NOMO-1 treated with dmso at 0.1 percent for 144 hours (cell line): ENCODE data around the gene TPTE.
"Not testable (repeated sequence)": the region's sequence is repeated elsewhere in the genome, so short reads cannot be mapped to it uniquely, and the experiment has no call there.

ENCODE experiments used
- DNase-seq: peaks from one replicate; lab custom pipeline; 2025; ENCODE audit not compliant: unreplicated experiment; lab: John Stamatoyannopoulos, UW

Gene TPTE

DNA sequence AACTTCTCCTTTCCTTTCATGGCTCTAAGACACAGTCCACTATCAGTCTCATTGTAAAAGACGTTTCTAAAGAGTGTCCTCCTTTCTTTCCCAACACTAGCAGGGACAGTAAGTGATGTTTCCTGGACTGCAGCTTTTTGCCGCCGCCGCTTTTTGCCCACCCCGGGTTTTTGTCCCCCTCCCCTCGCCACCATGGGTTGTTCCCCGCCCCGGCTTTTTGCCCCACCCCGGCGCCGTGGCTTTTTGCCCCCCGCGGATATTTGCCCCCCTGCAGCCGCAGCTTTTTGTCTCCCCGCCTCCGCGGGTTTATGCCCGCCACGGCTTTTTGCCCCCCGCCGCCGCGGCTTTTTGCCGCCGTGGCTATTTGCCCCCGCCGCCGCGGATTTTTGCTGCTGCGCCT, 95.2 kb downstream of the TPTE start:
- DNase-seq: no peak

DNA sequence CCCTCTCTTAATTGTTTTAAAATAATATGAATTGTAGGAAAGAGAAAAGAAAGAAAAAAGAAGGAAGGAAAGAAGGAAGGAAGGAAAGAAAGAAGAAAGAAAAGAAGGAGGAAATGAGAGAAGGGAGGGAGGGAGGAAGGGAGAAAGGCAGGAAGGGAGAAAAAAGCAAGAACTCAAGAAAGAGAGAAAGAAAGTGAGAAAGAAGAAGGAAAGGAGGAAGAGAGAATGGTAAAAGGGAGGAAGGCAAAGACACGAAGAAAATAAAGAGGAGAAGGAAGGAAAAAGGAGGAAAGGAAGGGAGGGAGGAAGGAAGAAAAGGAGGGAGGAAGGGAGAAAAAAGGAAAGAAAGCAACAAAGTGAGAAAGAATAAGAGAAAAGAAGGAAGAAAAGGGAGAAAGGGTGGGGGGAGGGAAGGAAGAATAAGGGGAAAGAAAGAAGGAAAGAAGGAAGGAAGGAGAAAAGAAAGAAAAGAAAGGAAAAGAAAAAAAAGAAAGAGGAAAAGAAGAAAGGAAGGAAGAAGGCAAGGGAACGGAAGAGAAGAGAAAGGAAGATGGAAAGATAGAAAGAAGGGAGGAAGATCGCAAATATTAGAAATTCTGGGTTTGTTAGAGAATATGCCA, 95.9 kb downstream of the TPTE start:
- not testable (repeated sequence) for DNase-seq

DNA sequence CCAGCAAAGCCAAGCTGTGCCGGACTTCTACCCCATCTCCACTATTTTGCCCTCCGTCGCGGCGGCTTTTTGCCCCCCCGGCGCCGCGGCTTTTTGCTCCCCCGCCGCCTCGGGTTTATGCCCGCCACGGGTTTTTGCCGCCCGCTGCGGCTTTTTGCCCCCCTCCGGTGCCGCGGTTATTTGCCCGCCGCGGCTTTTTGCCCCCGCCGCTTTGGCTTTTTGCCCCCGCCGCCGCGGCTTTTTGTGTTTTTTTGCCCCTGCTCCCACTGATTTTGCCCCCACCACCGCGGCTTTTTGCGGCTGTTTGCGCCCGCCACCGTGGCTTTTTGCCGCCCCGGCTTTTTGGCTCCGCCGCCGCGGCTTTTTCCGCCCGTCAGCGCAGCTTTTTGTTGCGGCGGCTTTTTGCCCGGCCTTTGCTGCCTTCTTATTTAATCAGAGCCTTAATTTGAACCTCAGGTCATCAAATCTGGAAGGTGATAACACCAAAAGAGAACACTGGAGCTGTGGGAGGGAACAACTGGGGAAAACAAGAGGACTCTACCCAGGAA, 106.0 kb downstream of the TPTE start:
- DNase-seq: no peak

DNA sequence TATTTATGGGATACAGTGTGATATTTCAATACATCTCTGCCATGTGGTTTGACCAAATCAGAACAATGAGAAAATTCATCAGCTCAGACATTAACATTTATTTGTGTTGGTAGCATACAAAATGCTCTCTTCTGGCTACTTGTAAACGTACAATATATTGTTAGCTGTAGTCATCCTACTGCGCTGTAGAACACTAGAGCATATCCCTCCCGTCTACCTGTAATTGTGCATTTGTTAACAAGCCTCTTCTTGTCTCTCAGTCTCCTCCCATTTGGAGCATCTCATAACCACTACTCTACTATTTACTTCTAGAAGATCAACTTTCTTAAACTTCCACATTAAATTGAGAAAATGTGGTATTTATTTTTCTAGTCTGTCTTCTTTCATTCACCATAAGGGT, 107.9 kb downstream of the TPTE start:
- DNase-seq: not testable (repeated sequence)

DNA sequence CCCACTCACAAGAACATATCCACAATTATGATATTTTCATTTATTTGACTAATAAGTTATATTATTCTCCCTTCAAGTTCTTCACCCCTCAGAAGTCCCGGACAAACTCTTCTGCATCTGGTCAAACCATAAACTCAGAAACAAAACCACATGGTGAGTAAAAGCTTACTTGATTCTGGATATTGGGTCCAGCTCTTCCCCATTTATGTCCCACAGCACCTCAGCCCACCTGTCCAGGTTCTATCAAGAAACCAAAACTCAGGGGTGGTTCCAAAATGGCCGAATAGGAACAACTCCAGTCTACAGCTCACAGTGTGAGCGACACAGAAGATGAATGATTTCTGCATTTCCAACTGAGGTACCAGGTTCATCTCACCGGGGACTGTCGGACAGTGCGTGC, 109.4 kb downstream of the TPTE start:
- not testable (repeated sequence) for DNase-seq

DNA sequence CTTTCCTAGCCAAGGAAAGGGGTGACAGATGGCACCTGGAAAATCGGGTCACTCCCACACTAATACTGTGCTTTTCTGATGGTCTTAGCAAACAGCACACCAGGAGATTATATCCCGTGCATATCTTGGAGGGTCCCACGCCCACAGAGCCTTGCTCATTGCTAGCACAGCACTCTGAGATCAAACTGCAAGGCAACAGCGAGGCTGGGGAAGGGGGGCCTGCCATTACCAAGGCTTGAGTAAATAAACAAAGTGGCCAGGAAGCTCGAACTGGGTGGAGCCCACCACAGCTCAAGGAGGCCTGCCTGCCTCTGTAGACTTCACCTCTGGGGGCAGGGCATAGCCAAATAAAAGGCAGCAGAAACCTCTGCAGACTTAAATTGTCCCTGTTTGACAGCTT, 109.9 kb downstream of the TPTE start:
- not testable (repeated sequence) for DNase-seq

DNA sequence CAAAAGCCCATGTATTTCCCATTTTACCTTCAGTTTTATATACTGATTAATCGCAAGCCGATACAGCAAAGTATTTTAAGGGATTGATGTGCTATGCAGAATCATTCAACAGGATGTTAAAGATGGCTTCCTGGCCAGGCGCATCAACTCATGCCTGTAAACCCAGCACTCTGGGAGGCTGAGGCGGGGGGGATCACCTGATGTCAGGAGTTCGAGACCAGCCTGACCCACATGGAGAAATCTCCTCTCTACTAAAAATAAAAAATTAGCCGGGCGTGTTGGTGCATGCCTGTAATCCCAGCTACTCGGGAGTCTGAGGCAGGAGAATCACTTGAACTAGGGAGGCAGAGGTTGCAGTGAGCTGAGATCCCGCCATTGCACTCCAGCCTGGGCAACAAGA, 116.8 kb downstream of the TPTE start:
- DNase-seq: not testable (repeated sequence)

DNA sequence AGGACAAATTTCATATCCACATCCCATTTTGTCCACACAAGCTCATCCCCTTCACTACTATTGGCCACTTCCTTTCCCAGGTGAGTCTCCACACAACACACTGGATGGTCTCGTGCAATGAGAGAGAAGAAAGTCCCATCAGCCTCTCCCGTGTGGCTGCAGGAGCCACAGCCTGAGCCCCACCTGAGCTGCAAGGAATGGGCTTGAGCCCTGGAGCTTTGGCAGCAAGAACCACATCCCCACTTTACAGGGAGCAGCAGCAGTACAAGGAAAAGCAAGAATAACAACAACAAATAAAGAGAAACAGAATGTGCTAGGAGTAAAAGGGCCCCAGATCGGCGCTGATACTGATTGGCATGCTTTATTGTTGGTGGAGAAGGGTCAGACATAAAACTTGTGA, 117.7 kb downstream of the TPTE start:
- DNase-seq: no peak

DNA sequence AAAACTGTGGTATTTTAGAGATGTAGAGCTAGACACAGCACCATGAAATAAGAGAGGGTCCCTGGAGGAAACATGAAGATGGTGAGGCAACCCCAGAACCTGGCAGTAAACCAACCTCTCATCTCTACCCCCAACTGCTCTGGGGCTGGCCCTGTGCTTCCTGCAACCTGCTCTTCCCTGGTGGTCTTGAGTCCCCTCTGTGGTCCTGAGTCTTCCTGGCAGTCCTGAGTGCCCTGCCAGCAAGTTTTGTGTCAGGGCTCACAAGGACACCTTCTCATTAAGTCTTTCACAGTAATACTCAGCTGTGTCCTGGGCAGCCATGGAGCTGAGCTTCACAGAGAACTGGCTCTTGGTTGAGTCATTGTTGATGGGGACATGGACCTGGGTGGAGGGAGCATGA, 118.4 kb downstream of the TPTE start:
- DNase-seq: not testable (repeated sequence)

DNA sequence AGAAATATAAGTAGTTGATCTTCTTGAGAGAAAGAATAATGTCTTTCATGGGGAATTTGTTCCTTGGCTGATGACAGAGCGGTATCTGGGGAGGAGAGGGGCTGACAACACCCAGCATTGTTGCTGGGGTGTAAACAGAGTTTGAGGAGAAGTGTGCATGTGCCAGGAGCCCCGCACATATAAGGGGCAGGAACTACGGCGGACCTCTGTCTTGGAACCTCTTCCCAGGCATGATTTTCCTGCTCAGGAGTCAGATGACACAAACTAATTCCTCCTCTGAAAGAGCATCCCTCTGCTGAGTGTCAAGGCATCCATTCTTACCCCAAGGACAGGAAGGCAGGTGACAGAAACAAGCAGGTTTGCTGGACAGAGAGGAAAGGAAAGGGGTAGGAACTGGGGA, 119.1 kb downstream of the TPTE start:
- DNase-seq: no peak

DNA sequence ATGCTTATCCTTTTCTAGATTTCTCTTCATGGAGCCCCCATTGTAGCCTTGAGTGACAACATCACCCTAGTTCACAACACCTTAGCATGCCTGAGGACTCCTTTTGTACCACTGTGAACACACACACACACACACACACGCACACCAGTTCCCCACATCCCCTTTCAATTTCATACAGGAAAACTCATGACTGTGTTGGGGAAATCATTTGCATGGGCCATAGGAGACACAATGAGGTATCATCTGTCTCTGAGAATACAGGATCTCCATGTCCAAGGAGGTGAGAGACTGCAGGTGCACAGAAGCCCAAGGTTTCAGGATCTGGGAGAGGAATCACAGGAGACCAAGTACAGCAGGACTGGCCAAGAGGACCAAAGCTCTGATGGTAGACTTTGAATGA, 119.7 kb downstream of the TPTE start:
- DNase-seq: no peak

DNA sequence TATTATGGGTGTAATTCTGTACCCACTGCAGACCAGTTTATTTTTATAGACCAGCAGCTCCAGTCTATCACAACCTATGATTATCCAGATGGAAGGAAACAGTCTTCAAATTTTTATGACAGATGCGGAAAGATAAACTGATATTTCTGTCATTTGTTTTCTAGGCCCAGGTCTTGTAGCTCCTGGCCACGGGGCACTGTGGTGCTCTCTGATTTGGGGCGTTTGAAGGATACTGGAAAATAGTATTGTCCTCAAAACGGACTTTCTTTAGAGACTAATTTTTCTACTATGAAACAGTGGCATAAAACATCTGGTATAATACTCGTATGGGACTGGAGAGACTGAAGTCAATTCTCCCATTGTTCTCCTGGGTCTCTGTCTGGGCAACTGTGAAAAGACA, 124.3 kb downstream of the TPTE start:
- not testable (repeated sequence) for DNase-seq

DNA sequence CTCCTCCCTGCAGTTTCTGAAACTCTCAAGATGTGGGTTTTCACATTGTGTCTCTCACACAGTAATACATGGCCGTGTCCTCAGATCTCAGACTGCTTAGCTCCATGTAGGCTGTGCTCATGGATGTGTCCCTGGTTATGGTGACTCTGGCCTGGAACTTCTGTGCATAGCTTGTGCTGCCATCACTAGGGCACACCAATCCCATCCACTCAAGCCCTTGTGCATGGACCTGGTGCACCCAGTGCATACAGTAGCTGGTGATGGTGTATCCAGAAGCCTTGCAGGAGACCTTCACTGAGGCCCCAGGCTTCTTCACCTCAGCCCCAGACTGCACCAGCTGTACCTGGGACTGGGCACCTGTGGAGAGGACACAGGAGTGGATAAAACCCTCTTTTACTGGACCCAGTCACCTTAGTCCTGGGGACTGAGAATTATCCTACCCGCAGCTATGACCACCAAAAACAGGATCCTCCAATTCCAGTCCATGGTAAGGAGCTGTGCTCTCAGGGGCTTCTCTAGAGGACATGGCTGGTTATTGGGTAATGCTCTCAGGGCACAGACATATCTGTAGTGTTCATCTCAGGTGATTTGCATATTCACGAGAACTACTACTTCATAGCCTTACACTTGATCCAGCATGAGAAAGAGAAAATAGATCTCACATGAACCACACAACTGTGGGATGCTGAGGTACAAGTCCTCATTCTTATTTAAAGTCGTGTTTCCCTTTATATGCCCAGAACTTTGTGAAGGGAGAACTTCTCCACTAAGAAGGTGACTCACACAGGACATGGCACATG, 128.2 kb downstream of the TPTE start:
- not testable (repeated sequence) for DNase-seq

DNA sequence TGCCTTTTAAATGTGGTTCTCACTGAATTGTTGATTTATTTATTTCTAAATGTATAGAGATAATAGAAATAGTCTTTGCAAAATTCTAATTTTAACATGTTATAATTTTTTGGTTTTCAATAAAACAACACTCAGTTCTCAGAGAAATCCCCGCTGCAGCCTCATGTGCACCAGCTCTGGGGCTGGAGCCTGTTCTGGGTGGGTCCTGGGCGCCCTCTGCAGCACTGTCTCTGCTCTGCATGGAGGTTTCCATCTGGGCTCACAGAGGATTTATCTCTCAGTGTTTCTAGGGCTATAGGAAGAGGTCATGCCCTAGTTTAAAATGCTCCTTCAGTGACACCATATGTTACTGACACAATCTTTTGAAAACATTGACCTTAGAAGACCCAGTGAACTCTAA, 128.9 kb downstream of the TPTE start:
- DNase-seq: not testable (repeated sequence)
